GM21825 (cell line): ENCODE data around the gene ATM.
"Not testable (repeated sequence)": the region's sequence is repeated elsewhere in the genome, so short reads cannot be mapped to it uniquely, and the experiment has no call there.

ENCODE experiments used
- ATAC-seq: cut with Tn5 transposase; IDR thresholded peaks from one replicate; pipeline ENCODE4 v1.9.1; 2021; ENCODE audit warnings: mild to moderate bottlenecking, moderate library complexity; ENCODE audit not compliant: unreplicated experiment

Gene ATM

DNA sequence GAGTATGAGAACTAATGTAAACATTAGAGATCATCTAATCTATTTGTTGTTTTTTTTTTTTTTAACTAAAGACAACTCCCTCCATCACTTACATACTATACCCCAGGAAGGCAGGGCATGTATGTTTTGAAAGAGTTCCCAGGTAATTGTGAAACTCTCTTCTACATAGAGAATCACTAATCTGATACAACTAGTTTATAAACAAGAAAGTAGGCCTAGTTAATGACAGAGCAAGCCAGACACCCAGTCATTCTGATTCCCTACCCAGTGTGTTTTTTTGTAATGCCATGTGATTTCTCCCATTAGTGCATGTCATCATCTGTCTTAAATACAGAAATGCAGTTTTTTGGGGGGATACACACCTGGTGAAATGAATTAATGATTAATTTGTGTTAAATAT is 123.6 kb downstream of the ATM start:
- ATAC-seq: no peak

- ATAC-seq: no peak
Observed at GRCh38 chr11:108351468-108351867, 128.6 kb downstream of the ATM start.

DNA sequence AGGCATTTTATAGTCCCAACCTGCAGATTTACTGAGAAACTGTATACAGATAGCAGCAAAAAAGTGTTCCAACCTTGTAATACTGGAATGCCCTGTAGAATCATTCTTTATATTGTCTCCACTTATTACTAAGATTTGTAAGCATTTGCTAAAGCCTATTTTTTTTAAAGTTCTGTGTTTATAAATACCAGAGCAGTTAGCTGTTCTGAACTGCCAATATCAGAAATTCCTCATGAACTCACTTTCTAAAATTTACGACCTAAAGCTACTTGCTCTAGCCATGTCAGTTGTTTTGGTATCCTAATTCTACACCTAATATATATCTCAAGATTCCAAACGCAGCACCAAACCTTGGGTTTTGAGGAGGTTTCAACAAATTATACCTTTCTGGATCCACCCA is 141.3 kb downstream of the ATM start:
- no peak for ATAC-seq

DNA sequence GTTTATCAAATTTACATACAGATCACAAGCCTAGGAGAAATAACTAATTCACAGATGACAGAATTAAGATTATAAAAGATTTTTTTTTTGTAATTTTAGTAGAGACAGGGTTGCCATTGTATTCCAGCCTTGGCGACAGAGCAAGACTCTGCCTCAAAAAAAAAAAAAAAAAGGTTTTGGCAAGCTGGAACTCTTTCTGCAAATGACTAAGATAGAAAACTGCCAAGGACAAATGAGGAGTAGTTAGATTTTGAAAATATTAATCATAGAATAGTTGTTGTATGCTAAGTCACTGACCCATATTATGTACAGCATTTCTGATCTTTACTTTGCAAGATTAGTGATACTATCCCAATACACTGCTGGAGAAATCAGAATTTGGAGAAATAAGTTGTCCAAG is 145.3 kb downstream of the ATM start:
- ATAC-seq: no peak

GRCh38 chr11:108369064-108369463 is 146.2 kb downstream of the ATM start:
- ATAC-seq: no peak

DNA sequence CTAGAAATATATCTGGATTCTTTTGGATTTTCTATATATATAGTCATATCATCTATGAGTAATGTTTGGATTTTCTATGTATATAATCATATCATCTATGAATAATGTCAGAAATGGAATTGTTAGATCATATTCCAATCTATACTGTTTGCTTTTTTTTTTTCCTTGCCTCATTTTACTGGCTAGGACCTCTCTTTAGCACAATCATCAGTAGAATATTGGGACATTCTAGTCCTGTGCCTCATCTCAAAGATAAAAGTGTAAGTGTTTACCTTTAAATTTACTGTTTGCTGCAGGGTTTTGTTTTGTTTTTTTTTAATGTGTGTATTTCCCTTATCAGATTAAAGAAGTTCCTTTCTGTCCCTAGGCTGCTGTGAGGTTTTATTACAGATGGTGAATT is 147.4 kb downstream of the ATM start:
- ATAC-seq: no peak

- no peak for ATAC-seq
Observed at GRCh38 chr11:108370990-108371389, 148.1 kb downstream of the ATM start.

- ATAC-seq: not testable (repeated sequence)
Observed at GRCh38 chr11:108373505-108373904, 150.6 kb downstream of the ATM start.

DNA sequence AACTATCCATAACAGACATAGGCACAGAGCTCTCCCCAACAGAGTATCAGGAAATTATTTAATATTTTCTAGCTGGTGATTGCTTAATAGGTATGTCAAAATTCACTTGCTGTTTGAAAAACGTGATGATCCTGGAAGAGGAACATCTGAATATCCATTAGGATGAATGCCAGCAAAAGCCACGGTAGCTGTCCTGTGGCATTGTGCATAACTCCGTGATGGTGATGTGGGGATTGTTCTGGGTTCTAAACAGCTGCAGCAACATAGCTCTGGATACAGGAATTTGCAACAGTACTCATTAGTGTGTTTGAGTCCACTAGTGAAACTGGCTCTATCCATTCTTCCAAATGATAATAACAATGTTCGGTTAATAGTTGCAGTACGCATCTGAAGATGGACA is 165.7 kb downstream of the ATM start:
- ATAC-seq: no peak

DNA sequence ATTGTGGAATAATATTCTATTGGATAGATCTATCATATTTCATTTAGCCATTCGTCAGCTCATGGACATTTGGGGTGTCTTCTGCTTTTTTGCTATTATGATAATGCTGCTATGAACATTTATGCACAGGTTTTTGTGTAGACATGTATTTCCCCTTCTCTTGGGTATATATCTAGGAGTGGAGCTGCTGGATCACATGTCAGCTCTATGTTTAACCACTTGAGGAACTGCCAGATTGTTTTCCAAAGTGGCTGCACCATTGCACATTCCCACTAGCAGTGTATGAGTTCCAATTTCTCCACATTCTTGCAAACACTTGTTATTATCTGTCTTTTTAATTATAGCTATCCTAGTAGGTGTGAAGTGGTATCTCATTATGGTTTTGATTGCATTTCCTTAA is 169.5 kb downstream of the ATM start:
- no peak for ATAC-seq

GRCh38 chr11:108393046-108393445 is 170.2 kb downstream of the ATM start:
- ATAC-seq: no peak

DNA sequence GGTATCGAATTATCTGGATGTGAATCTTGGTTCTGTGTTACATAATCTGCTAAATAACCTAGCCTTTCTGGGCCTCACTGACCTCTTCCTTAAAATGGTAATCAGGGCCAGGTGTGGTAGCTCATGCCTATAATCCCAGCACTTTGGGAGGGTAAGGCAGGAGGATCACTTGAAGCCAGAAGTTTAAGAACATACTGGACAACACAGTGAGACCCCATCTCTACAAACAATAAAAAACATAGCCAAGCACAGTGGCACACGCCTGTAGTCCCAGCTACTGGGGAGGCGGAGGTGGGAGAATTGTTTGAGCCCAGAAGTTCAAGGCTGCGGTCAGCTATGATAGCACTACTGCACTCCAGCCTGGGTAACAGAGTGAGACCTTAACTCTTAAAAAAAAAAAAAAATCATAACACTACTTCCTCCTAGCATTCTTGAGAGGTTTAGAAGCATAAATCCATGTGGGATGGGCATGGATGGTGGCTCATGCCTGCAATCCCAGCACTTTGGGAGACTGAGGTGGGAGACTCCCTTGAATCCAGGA is 171.9 kb downstream of the ATM start:
- ATAC-seq: no peak

DNA sequence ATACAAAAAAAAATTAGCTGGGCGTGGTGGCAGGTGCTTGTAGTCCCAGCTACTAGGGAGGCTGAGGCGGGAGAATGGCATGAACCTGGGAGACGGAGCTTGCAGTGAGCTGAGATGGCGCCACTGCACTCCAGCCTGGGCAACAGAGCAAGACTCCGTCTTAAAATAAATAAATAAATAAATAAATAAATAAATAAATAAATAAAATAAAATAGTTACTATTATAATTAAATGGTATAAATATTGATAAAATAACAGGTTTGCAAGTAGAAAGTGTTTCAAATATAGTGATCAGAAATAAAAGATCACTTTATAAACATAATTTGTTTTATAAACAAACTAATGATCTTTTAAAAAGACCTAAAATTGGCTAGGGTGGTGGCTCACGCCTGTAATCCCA is 173.8 kb downstream of the ATM start:
- ATAC-seq: not testable (repeated sequence)

DNA sequence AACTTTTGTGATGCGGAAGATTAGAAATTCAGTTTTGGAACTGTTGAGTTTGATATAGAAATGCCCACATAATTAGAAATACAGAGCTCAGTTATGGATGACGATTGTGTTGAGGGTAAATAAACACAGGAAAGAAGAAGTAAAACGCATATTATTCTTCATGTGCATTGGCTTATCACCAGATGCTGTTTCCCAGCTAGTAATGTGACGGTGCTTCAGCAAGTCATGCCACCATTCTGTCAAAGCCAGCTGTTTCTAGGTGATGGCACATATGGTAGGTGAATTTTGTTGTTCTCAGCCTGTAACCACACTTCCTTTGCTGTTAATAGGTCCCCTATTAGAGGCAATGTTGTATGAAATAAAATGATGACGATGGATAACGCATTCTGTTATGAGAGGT is 175.6 kb downstream of the ATM start:
- no peak for ATAC-seq

GRCh38 chr11:108402241-108402640 is 179.4 kb downstream of the ATM start:
- no peak for ATAC-seq

DNA sequence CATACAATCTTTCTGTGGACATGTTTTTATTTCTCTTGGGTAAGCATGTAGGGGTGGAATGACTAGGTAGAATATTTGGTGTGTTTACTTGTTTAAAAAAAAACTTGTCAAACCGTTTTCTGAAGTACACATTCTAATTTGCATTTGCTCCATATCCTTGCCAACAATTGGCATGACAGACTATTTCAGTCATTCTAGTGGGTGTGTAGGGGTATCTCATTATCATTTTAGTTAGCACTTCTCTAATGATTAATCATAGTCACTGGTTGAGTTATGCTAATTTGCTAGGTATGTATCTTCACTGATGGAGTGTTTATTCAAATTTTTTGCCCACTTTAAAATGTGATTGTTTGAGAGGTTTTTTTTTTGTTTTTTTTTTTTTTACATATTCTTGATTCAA is 180.2 kb downstream of the ATM start:
- no peak for ATAC-seq

DNA sequence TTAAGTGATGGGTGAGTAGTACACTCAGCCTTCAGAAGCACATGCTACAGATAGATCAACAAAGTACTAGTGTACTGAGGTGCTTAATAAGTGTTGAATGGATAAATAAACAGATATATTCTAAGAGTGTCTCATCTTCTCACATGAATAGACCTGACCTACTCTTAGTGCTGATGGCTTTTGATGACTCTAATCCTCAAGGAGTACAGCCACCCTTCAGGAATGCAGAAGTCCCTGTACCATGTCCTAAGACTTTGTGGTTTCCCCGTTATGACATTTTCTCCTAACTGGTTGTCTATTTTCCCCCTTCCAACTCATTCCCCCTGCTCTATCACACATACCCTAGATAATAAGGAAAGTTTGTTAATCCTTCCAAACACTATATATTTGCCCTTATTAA is 182.8 kb downstream of the ATM start:
- no peak for ATAC-seq

DNA sequence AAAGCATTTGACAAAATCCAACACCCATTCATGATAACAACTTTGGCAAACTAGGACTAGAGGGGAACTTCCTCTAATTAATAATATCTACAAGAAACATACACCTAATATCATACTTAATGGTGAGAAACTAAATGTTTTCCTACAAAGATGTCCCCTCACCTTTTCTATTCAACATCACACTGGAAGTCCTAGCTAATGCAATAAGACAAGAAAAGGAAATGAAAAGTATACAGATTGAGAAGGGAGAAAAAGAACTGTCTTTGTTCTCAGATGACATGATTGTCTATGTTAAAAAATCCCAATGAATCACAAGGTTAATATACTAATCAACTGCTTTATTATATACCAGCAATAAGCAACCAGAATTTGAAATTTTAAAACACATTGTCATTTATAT is 192.1 kb downstream of the ATM start:
- ATAC-seq: no peak

- ATAC-seq: not testable (repeated sequence)
Observed at GRCh38 chr11:108417551-108417950, 194.7 kb downstream of the ATM start.
